Middle frontal gyrus (tissue), 1 donor: ENCODE measurements around the gene LEFTY1.

Experiments used
- DNase-seq: peaks from one replicate; pipeline ENCODE4 v3.0.0-alpha.2; 2015; ENCODE audit warnings: low spot score; ENCODE audit errors: extremely low spot score

The LEFTY1 gene

DNA sequence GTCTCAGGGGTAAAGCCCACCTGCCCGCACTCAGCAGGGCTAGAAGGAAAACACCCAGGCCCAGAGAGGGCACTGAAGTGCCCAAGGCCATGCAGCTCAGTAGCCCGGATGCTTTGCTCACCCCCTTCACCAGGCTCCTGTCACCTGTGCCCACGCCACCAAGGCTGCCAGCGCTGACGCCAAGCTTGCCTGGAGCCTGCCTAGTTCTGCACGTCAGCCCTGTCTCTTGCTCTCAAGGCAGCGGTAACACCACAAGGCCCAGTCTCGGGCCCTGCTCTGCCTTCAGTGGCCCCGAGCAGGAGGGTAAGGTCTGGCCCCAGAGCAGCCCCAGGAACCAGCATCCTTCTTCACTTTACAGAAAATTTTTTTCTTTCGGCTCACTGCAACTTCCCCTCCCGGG lies 14.5 kb downstream of the LEFTY1 start:
- no peak for DNase-seq

DNA sequence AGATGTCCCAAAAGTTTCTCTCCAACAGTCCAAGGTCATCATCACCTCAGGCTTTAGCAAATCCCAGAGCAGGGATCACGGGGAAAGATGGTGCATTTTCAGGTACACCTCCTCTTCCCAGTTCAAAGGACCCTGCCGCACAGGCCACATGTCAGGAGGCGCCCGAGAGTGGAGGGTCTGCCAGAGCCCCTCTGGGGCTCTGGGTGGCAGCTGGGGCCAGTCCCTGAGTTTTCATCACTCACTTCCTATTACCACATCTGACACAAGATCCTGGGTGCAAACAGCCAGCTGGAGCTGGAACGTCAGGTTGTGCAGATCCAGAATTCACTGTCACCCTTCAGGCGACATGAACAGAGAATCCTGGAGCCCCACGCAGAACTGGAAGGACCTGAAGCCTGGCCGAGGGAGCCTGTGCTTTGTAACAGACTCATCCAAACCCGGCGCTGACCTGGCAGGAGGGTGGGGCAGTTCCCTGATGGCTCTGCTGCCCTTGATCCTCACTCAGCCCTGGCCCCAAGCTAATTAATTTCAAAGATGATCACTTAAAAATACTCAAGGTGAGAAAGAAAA lies 15.6 kb downstream of the LEFTY1 start:
- no peak for DNase-seq

GRCh38 chr1:225872075-225872430 lies 16.9 kb downstream of the LEFTY1 start:
- DNase-seq, result no peak

DNA sequence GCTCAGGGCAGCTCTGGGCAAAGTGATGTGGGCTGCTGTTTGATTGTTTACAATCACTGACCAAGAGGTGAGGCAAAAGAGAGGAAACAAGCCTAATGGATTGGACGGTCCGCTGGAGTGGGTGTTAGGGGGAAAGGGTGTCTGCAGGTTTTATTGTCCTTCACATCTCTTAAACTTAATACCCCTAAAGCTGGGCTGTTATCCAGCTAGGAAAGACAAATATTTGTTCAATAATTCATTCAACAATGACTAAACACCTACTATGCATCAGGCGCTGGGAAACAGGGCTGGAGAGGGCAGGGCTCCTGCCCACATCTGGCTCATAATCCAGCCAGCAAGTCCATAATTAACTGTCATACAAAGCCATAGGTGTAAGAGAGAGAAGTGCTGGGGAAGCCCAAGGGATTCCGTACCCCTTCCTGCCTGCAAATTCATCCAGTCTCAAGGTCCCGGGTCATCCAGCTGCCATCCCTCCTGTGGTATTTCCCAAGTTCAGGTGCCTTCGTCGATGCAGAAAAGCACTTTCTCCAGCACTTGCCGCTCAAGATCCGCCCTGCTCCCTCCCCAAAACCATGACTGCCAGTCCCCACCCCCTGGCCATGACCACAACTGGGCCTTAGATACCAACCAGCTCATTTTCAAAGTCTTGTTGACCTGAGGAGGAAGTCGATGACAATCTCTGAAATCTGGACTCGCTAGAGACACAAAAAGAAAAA lies 17.4 kb downstream of the LEFTY1 start:
- no peak for DNase-seq

DNA sequence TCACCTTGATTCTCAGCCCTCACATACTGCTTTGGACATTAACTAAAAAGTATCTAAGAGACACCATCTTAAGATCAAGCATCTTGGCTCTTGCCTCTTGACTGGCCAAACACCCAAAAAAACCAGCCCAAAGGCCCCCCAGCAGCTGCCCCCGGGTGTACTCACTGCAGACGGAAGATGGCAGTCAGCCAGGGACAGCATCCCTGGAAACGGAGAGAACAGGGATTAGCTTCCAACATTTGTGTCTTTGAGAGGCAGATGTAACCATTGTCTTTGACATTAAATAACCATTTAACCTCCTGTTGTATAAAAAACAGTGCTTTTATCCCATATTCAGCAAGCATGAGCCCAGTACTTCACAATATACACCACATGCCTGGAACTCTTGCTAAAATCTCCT lies 18.0 kb downstream of the LEFTY1 start:
- no peak for DNase-seq

DNA sequence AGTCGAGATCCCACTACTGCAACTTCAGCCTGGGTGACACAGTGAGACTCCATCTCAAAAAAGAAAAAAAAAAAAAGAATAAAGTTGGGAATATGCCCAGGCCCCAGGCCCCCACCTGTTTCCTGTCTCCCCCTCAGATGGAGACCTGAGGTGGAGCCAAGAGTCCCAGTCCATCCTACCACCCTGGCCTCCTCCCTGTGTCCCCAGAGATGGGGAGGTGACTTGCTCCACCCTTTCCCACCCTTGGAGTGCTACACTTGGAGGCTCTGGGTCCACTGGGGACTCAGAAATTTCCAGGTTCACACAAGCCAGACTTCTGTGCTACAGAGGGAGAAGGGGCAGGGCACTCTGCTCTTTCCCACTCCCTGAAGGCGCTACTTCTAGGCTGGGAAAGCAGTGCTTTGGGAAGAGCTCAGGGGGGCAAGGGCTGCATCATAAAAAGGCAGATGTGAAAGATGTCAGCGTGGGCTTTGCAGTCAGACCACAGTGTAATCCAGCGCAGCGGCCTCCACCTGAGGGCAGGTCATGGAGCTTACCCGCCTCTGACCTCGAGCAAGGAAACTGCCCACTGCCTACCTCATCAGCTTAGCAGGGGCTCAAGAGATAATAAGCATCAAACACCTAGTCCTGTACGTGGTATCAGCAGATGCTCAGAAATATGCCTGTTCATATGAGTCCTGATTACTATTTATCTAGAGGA lies 20.2 kb downstream of the LEFTY1 start:
- no peak for DNase-seq

DNA sequence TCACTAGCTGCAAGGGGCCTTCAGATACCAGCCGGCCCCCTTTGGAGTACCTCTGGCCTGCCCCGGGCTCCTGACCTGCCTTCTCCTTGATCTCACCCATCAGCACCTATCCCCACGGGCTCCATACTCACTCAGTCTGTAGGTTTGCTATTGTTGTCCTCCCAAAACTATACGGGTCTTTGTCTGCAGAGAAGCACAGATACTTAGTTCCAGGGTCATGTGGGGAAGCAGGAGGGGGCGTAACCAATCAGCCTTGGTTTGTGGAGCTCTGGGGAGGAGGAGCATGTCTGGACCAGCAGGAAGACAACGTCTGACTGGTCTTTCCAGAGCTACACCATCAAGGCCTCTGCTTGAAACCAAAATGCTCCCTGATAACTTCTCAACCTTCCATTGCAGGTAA lies 22.0 kb downstream of the LEFTY1 start:
- DNase-seq, result no peak

GRCh38 chr1:225866061-225866837 lies 22.7 kb downstream of the LEFTY1 start:
- DNase-seq, result no peak

GRCh38 chr1:225865514-225865913 lies 23.4 kb downstream of the LEFTY1 start:
- no peak for DNase-seq

DNA sequence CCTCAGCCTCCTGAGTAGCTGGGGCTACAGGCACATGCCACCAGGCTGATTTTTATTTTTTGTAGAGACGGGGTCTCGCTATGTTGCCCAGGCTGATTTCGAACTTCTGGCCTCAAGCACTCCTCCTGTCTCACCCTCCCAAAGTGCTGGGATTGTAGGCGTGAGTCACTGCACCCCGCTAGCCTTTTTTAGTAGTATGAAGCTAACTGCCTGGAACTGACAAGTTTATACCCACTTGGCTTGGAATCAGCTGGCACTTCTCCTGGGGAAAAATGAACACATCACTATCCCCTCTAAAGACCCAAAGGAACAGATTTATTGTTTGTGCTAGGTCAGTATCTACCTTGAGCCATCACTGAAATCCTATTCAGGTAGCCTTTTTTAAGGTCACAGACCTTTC lies 25.8 kb downstream of the LEFTY1 start:
- DNase-seq, result no peak

DNA sequence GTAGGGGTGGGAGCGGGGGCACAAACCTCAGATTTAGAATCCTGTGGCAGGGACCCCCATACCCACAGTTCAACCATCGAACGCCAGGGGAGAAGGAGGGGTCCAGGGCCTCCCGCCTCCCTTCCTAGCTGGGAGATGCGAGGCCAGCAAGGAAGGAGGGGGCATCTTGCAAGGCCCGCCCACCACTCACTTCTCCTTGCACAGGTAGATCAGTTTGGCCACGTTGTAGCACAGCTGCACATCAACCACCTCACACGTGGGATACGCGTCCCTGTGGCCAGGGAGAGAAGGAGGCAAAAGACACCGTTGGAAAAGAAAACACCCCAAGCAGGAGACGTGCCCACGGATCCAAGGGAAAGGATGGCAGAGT lies 26.4 kb downstream of the LEFTY1 start:
- no peak for DNase-seq

- no peak for DNase-seq
These were observed 26.9 kb downstream of the LEFTY1 start for GRCh38 chr1:225861834-225862580.

- DNase-seq, result no peak
These were observed 28.0 kb downstream of the LEFTY1 start for GRCh38 chr1:225860876-225861441.

- no peak for DNase-seq
These were observed 28.8 kb downstream of the LEFTY1 start for GRCh38 chr1:225860107-225860506.

GRCh38 chr1:225859151-225859550 lies 29.8 kb downstream of the LEFTY1 start:
- DNase-seq, result no peak

DNA sequence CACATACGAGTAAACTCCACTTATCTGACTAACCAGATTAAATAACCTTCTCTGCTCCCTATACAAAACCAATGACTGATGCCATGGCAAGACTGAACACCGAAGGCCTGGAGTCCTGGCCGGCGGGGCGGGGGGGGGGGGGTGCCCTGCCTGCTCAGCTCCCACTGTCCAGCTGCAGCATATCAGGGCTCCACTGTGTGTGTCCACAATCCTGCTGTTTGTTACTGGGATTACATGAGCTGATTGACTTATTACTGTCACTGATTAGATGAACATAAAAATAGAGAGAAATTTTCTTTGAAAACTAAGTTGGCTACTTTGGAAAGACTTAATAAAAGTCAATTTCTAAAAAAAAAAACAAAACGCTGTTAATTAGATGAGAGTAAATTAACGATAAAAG lies 31.7 kb downstream of the LEFTY1 start:
- no peak for DNase-seq

GRCh38 chr1:225855503-225856300 lies 33.2 kb downstream of the LEFTY1 start:
- DNase-seq, result no peak

DNA sequence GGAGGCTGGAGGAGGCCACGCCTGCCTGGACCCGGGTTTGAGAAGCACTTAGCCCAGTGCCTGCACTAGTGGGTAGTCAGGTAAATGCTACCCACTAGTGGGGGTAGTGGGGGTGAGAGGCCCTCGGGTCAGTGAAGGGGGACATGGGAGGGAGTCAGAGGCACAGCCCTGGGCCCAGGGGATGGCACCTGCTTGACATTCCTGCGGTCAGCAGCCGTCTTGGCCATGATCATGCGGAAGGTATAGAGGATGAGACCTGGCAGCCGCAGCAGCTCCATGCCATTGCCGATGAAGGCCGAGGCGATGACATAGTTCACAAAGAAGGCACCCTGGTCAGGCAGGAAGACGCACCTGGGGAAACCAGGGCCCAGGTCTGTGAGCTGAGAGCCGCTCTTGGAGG lies 35.5 kb downstream of the LEFTY1 start:
- DNase-seq, result no peak

GRCh38 chr1:225852413-225853124 lies 36.4 kb downstream of the LEFTY1 start:
- DNase-seq, result no peak

GRCh38 chr1:225851805-225852204 lies 37.1 kb downstream of the LEFTY1 start:
- no peak for DNase-seq
